Astrocyte (in vitro differentiated cells and primary cell): Measurements from ENCODE around the gene SERINC1.

Experiments used
- EZH2 ChIP-seq: IDR thresholded peaks from 2 replicates; pipeline ENCODE4 v1.6.1; 2012; ENCODE audit warnings: mild to moderate bottlenecking, low read length, inconsistent platforms; ENCODE audit not compliant: insufficient read depth
- TF ChIP-seq, protein P1 (sequence below): IDR thresholded peaks from 2 replicates; pipeline ENCODE4 v1.5.1; 2011; ENCODE audit warnings: low read depth, mild to moderate bottlenecking, inconsistent platforms, low read length, moderate library complexity; ENCODE audit not compliant: insufficient read depth

DNA sequence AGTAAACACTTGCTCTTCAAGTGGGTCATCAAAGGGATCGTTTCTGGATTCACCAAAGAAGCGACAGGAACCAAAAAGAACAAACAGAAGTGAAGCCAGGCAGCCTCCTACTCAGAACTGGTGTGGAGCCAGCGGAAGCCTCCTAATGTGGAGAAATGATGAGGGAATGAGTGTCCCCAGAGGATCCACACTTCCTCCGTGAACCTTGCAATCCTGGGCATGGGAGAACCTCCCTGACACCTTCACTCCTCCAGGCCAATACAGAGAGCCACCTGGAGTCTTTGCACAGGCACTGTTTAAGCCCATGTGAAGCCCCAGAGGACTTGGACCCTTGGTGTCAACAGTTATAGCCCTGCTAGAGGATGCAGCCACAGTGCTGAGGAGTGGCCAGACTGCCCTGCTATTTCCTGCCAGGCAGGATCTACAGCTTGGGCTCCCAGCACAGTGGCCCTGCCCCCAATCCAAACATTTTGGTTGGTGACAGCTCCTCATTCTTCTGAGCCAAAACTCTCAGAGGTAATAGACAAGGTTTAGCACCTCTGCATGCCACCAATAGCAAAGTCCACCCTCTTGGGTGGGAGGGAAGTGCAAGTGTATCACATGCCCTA, 23.2 kb upstream of the SERINC1 start:
- TF ChIP-seq, protein P1, sequence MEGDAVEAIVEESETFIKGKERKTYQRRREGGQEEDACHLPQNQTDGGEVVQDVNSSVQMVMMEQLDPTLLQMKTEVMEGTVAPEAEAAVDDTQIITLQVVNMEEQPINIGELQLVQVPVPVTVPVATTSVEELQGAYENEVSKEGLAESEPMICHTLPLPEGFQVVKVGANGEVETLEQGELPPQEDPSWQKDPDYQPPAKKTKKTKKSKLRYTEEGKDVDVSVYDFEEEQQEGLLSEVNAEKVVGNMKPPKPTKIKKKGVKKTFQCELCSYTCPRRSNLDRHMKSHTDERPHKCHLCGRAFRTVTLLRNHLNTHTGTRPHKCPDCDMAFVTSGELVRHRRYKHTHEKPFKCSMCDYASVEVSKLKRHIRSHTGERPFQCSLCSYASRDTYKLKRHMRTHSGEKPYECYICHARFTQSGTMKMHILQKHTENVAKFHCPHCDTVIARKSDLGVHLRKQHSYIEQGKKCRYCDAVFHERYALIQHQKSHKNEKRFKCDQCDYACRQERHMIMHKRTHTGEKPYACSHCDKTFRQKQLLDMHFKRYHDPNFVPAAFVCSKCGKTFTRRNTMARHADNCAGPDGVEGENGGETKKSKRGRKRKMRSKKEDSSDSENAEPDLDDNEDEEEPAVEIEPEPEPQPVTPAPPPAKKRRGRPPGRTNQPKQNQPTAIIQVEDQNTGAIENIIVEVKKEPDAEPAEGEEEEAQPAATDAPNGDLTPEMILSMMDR = no peak
- no peak for TF ChIP-seq EZH2
